Medulla oblongata (tissue), 1 donor: Measurements from ENCODE around the gene TOR1A.
"Not testable (repeated sequence)": the region's sequence is repeated elsewhere in the genome, so short reads cannot be mapped to it uniquely, and the experiment has no call there.

Experiments used
- DNase-seq: peaks from one replicate; pipeline ENCODE4 v3.0.0-alpha.2; 2015; ENCODE audit errors: extremely low spot score

TOR1A gene

DNA sequence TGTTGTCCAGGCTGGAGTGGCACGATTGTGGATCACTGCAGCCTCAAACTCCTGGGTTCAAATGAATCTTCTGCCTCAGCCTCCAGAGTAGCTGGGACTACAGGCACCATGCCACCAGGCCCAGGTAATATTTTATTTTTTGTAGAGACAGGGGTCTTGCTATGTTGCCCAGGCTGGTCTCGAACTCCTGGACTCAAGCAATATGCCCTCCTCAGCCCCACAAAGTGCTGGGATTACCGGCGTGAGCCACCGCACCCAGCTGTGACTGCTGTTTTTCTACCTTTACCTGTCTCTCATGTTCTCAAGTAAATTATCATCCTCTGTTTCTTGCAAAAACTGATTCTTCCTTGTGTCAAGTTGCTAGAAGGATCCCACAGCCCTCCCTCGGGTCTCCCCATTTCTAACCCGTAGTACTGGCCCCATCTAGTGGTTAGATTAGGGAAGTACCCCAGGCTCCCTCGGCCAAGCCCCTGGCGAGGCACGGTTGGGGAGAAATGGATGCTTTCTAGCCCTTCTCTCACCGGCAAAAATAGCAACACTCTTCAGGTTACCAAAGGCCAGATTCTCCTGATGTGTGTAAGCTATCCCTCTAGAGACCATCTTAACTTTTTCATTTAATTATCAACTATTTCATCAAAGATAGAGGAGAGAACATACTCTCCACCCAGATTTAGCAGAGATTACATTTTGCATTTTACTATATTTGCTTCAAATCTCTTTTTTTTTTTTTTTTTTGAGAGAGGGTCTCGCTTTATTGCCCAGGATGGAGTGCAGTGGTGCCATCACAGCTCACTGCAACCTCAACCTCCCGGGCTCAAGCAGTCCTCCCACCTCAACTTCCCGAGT lies 40.2 kb downstream of the TOR1A start:
- DNase-seq: peak; percentile 88

GRCh38 chr9:129781981-129782380 lies 42.0 kb downstream of the TOR1A start:
- no peak for DNase-seq

- DNase-seq: no peak
Measured at GRCh38 chr9:129781131-129781530, 42.8 kb downstream of the TOR1A start.

DNA sequence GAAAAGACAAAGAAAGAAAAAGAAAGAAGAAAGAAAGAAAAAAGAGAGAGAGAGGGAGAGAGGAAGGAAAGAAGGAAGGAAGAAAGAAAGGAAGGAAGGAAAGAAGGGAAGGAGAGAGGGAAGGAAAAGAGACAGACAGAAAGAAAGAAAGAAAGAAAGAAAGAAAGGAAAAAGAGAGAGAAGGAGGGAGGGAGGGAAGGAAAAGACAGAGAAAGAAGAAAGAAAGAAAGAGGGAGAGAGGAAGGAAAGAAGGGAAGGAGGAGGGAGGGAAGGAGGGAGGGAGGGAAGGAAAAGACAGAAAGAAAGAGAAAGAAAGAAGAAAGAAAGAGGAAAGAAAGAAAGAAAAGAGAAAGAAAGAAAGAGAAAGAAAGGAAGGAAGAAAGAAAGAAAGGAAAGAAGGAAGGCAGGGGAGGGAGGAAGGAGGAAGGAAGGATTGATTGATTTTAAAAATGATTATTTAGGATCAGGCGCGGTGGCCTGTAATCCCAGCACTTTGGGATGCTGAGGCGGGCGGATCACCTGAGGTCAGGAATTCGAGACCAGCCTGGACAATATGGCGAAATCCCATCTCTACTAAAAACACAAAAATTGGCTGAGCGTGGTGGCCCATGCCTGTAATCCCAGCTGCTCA lies 44.3 kb downstream of the TOR1A start:
- no peak for DNase-seq

- no peak for DNase-seq
Measured at GRCh38 chr9:129778469-129778868, 45.5 kb downstream of the TOR1A start.

DNA sequence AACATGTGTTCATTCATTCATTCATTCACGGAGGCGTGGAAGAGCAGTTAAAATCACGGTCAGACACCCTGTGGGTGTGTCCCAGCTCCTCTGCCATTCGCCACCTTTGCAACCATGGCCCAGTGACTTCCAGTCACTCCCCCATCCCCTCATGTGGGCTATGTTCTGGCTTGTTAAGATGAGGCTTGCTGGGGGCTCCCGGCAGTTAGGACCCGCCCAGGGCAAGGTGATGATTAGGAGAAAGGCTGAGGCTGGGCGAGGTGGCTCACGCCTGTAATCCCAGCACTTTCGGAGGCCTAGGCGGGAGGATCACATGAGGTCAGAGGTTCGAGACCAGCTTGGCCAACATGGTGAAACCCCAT lies 46.2 kb downstream of the TOR1A start:
- DNase-seq: no peak

GRCh38 chr9:129776938-129777768 lies 46.8 kb downstream of the TOR1A start:
- peak; percentile 47 for DNase-seq

- DNase-seq: no peak
Measured at GRCh38 chr9:129776566-129776937, 47.4 kb downstream of the TOR1A start.

DNA sequence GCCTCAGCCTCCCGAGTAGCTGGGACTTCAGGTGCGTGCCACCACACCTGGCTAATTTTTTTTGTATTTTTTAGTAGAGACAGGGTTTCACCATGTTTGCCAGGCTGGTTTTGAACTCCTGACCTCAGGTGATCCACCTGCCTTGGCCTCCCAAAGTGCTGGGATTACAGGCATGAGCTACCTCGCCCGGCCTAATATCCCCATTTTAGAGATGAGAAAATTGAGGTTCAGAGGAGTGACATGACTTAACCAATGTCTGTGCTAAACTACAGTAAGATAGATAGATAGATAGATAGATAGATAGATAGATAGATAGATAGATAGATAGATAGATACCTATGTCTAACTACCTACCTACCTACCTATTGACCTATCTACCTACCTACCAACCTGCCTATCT lies 47.8 kb downstream of the TOR1A start:
- not testable (repeated sequence) for DNase-seq

- no peak for DNase-seq
Measured at GRCh38 chr9:129775448-129775798, 48.5 kb downstream of the TOR1A start.

GRCh38 chr9:129774791-129775447 lies 49.0 kb downstream of the TOR1A start:
- DNase-seq: no peak

DNA sequence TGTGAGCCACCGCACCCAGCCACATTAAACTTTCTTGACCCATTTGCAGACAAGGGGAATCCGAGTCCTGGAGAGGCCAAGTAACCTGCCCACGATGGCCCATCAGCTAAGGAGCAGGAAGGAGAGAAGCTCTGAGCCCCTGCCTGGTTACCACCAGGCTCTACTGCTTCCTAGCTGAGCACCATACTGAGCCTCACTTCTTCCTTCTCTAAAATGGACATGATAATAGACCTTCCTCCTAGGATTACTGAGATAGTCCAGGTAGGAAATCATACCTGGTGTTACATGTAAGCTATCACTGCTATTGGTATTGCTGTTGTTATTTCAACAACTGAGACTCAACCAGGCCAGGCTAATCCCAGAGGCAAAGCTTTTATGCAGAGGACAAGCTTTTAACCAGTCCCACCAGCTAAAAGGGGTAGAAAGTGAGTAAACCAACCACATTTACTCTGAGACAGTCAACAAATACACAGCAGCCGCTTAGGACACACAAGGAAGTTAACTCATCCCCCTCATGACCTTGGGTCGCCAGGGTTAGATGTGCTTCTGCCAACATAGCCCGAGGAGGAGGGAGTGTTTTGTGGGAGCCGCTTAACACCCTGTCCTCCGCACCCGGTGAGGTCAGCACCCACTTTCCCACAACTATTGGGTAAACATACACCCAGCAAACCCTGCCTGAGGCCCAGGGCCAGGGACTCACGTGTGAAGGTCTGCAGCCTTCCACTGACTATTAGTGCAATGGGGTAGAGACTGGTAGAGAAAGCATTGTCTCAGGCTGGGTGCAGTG lies 50.5 kb downstream of the TOR1A start:
- no peak for DNase-seq

- no peak for DNase-seq
Measured at GRCh38 chr9:129770741-129771140, 53.2 kb downstream of the TOR1A start.

DNA sequence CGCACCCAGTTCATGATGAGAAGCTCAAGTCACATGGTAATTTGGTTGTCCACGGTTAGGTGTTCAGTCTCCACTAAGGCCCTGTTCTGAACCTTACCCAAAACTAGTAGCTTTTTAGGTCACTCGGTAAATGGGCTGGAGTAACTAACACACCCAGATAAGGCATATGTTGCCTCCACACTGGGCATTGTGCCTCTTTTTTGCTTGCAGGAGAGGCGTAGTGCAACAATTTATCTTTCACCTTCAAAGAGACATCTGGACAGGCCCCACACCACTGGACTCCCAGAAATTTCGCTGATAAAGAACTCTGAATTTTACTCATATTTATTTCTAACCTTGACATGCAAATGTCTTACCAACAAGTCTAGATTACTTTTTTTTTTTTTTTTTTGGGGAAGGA lies 54.3 kb downstream of the TOR1A start:
- no peak for DNase-seq

DNA sequence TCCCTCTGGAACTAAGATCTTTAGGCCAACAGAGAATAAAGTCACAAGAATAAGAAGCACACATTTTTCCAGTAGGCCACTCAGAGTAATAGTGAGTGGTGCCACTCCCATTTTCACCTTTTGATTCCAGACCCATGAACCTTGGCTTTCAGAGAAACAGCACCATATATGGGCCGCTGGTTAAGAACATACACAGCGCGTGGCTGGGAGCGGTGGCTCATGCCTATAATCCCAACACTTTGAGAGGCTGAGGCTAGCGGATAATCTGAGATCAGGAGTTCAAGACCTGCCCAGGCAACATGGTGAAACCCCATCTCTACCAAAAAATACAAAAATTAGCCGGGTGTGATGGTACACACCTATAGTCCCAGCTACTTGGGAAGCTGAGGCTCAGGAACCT lies 55.5 kb downstream of the TOR1A start:
- DNase-seq: no peak

- DNase-seq: no peak
Measured at GRCh38 chr9:129765764-129766317, 58.1 kb downstream of the TOR1A start.

DNA sequence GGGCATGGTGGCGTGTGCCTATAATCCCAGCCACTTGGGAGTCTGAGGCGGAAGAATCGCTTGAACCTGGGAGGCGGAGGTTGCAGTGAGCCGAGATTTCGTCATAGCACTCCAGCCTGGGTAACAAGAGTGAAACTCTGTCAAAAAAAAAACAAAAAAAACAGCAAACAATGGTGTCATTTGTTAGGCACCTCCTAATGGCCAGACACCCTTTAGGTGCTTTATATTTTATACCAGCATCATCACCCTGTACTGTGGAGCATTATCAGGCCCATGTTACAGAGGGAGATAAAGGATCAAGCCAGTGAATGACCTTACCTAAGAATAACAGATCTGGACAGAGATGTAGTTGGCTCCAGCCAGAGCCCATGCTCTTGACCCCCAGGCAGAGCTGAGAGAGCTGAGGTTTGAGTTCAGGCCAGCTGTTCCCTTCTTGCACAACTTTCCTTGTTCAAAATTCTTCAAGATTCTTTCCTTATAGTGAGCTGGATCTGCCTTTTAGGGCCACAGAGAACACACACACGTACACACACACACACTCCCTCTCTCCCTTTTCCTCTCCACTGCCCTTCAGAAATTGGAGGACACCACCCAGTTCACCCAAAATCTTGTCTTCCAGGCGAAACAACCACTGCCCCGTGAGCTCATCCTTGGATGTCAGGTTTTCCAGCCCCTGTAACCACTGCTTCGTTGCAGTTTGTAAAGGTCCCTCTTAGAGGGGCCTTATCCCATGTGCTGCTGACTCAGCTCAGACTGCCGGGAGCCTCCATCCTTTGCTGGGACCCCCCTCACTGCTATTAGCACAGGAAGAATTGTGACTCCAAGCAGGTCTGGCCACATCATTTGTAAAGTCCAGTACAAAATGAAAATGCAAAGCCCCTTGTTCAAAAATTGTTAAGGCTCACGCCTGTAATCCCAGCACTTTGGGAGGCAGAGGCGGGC lies 60.7 kb downstream of the TOR1A start:
- no peak for DNase-seq
